GM13976 (cell line): ENCODE data around the gene NCLN.
A peak's percentile ranks its signal among the peaks of the same experiment; 100 is the strongest.
"Not testable (repeated sequence)": the region's sequence is repeated elsewhere in the genome, so short reads cannot be mapped to it uniquely, and the experiment has no call there.

ENCODE experiments used
- DNase-seq: peaks from one replicate; pipeline ENCODE4 v3.0.0; 2012; ENCODE audit warnings: low spot score
- in situ Hi-C: fragments of 300-500 bp; cut with MboI; formaldehyde crosslinking; loops from one replicate; pipeline ENCODE4 v1.12.0; 2022; ENCODE audit warnings: low sequenced_read_pairs, mixed read lengths, inconsistent platforms; ENCODE audit not compliant: unreplicated experiment
- TF ChIP-seq, protein P1 (sequence below): IDR thresholded peaks from 2 replicates; pipeline ENCODE4 v1.5.1; 2012; ENCODE audit warnings: borderline replicate concordance, mild to moderate bottlenecking; ENCODE audit not compliant: insufficient read depth; ENCODE audit errors: extremely low read depth, missing control alignments, control extremely low read depth

Gene NCLN

DNA sequence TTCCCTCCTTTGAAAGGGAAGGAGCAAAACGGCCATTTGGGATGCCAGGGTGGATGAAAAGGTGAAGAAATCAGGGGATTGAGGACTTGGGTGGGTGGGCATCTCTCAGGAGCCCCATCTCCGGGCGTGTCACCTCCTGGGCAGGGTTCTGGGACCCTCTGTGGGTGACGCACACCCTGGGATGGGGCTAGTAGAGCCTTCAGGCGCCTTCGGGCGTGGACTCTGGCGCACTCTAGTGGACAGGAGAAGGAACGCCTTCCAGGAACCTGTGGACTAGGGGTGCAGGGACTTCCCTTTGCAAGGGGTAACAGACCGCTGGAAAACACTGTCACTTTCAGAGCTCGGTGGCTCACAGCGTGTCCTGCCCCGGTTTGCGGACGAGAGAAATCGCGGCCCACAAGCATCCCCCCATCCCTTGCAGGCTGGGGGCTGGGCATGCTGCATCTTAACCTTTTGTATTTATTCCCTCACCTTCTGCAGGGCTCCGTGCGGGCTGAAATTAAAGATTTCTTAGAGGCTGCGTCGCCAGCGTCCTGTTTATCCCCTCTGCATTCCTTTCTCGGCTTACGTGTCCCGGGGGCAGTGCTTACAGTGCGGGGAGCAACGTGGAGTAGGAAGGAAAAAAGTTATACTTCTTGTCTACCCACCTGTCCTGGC lies 22.4 kb upstream of the NCLN start:
- in situ Hi-C loops, result no loop called here
- TF ChIP-seq, protein P1, sequence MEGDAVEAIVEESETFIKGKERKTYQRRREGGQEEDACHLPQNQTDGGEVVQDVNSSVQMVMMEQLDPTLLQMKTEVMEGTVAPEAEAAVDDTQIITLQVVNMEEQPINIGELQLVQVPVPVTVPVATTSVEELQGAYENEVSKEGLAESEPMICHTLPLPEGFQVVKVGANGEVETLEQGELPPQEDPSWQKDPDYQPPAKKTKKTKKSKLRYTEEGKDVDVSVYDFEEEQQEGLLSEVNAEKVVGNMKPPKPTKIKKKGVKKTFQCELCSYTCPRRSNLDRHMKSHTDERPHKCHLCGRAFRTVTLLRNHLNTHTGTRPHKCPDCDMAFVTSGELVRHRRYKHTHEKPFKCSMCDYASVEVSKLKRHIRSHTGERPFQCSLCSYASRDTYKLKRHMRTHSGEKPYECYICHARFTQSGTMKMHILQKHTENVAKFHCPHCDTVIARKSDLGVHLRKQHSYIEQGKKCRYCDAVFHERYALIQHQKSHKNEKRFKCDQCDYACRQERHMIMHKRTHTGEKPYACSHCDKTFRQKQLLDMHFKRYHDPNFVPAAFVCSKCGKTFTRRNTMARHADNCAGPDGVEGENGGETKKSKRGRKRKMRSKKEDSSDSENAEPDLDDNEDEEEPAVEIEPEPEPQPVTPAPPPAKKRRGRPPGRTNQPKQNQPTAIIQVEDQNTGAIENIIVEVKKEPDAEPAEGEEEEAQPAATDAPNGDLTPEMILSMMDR, result peak; percentile 96
- peak; percentile 91 for DNase-seq

DNA sequence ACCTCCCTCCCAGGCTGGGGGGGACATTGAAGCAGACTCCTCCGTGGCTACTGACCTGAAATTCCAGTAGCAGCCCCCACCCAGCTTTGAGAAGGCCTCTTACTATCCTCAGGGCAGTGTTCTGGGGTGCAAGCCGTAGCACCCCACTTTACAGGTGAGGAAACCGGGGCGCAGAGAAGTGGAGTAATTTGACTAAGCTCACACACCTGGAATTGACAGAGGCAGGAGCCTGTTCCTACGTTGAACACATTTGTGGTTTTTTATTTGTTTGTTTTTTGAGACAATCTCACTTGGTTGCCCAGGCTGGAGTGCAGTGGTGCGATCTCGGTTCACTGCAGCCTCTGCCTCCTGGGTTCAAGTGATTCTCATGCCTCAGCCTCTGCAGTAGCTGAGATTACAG lies 21.8 kb upstream of the NCLN start:
- TF ChIP-seq, protein P1, result no peak
- in situ Hi-C loops, result no loop called here
- no peak for DNase-seq

DNA sequence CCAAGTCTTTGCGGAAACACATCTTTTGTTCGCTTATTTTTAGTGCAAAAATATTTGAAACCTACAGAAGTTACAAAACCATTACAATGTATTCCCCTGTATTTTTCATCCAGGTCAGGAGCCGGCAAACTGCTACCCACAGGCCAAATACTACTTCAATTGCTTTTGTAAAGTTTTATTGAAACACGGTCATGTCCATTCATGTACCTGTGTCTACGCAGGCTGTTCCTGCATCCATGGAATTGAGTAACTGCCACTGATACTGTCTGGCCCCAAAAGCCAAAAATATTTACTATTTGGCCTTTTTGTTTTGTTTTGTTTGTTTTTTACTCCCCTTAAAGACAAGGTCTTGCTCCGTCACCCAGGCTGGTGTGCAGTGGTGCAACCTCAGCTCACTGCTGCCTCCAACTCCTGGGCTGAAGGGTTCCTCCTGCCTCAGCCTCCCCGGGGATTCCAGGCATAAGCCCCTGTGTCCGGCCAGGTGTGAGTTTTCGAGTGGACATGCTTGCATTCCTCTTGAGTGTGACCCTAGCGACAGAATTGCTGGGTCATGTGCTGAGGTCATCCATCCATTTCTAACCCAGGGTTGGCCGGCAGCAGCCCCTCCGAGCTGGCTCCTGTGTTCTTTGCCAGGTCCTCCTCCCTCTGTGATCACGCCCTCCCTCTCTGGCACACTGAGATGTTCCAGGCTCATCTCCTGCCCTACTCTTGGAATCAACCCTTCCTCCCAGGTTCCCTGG lies 18.0 kb upstream of the NCLN start:
- in situ Hi-C loops, result no loop called here
- no peak for DNase-seq
- TF ChIP-seq, protein P1, result no peak

DNA sequence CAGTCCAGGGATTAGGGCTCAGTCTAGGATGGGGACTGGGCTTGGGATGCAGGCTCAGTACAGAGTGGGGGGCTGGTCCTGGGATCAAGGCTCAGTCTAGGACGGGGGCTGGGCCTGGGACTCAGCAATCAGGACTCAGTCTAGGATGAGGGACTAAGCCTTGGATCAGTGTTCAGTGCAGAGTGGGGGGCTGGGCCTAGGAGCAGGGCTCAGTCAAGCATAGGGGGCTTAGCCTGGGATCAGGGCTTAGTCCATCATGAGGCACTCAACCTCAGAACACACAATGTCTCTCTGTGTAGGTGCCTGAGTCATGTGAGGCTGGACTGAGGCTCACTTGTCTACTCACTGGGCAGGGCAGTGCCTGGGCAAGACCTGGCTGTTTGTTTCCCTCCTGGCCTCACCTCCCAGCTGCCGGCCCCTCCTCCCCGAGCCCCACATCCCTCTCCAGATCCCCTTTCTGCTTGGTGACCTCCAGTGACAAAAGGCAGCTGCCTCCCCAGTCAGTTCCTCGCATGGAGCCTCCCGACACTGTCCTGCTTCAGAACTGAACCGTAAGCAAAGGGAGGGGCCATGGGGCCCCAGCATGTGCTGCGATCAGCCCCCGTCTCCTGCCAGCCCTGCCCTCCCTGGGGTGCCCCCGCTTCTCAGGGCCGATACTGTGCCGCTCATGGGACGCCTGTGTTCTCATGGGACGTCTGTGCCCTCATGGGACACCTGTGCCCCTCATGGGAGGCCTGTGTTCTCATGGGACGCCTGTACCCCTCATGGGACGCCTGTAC lies 13.6 kb upstream of the NCLN start:
- no peak for DNase-seq
- in situ Hi-C loops, result no loop called here
- TF ChIP-seq, protein P1, result no peak

DNA sequence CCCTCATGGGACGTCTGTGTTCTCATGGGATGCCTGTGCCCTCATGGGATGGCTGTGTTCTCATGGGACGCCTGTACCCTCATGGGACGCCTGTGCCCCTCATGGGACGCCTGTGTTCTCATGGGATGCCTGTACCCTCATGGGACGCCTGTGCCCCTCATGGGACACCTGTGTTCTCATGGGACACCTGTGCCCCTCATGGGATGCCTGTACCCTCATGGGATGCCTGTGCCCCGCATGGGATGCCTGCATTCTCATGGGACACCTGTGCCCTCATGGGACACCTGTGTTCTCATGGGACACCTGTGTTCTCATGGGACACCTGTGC lies 13.1 kb upstream of the NCLN start:
- in situ Hi-C loops, DNase-seq: not testable (repeated sequence)

DNA sequence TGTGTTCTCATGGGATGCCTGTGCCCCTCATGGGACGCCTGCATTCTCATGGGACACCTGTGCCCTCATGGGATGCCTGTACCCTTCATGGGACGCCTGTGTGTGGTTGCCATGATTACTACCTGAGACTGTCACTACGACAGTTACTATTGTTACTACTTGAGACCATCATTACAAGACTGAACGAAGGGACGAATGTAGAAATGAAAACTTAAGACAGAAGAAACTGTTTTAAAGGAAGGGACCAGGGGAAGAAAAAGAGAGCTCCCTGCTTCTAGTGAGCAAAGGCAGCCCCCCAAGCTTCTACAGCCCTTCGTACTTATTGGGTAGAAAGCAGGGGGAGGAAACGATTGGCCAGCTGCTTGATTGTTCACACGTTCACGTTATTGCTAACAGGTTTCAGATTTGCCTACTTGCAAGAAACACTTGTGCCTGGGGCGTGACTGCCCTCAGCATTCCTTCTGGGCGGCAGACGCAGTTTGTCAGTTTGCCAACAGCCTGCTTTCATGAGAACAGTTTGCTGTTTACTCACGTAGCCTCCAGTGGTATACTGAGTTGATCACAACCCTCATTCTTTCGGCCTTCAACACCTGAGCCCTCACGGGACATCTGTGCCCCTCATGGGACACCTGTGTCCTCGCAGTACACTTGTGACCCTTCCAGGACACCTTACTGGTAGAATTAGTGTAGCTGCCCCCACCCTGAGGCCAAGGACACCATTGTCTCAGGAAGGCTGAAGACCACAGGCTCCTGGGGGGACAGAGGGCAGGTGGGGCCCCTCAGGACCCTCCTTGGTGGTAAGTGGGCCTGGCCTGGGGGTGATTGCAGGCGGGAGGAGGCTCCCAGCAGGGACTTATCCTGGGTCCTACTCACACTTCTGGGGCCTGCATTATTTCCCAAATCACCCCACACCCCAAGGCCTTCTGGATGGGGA lies 9.7 kb upstream of the NCLN start:
- in situ Hi-C loops, result no loop called here
- DNase-seq, result no peak
- TF ChIP-seq, protein P1, result no peak
